ENCODE data around the gene NRAP.
"Not testable (repeated sequence)": the region's sequence is repeated elsewhere in the genome, so short reads cannot be mapped to it uniquely, and the experiment has no call there.

The NRAP gene

GRCh38 chr10:113680190-113681111, 16.6 kb upstream of the NRAP start:
- peak; percentile 22 for DNase-seq

- DNase-seq: peak; percentile 44
These were observed 15.8 kb upstream of the NRAP start, which contains the start of gene CASP7 for GRCh38 chr10:113679463-113680189. Gene CASP7, plus strand, starts transcription at chr10:113679912. Its CDS starts 17,582 bp downstream, at chr10:113697494.

GRCh38 chr10:113666682-113667252, 2.9 kb upstream of the NRAP start:
- DNase-seq: no peak

GRCh38 chr10:113665806-113666354, 2.0 kb upstream of the NRAP start:
- DNase-seq: no peak

- DNase-seq: no peak
These were observed 1.5 kb upstream of the NRAP start for GRCh38 chr10:113665352-113665751.

- DNase-seq: no peak
These were observed 699 bp downstream of the NRAP start for GRCh38 chr10:113663142-113663541.

GRCh38 chr10:113661332-113661731, 2.5 kb downstream of the NRAP start:
- no peak for DNase-seq

GRCh38 chr10:113657544-113657943, 6.3 kb downstream of the NRAP start:
- no peak for DNase-seq

- DNase-seq: no peak
These were observed 6.9 kb downstream of the NRAP start for GRCh38 chr10:113656896-113657295.

GRCh38 chr10:113652456-113652855, 11.4 kb downstream of the NRAP start:
- DNase-seq: not testable (repeated sequence)

GRCh38 chr10:113651898-113652297, 11.9 kb downstream of the NRAP start:
- DNase-seq: no peak

- DNase-seq: no peak
These were observed 12.8 kb downstream of the NRAP start for GRCh38 chr10:113651021-113651420.

- DNase-seq: no peak
These were observed 13.7 kb downstream of the NRAP start for GRCh38 chr10:113650172-113650571.

GRCh38 chr10:113648478-113648877, 15.4 kb downstream of the NRAP start:
- DNase-seq: no peak

- DNase-seq: no peak
These were observed 16.0 kb downstream of the NRAP start for GRCh38 chr10:113647812-113648211.

GRCh38 chr10:113646336-113647201, 17.3 kb downstream of the NRAP start:
- DNase-seq: no peak

GRCh38 chr10:113644185-113645120, 19.4 kb downstream of the NRAP start:
- no peak for DNase-seq

GRCh38 chr10:113643183-113643582, 20.7 kb downstream of the NRAP start:
- no peak for DNase-seq

GRCh38 chr10:113641702-113642101, 22.1 kb downstream of the NRAP start:
- DNase-seq: no peak

- no peak for DNase-seq
These were observed 23.9 kb downstream of the NRAP start for GRCh38 chr10:113639966-113640365.

Data from DMS153 (cell line).